Medulla oblongata (tissue), 1 donor: ENCODE results near the gene ZNF276.
A peak's percentile ranks its signal among the peaks of the same experiment; 100 is the strongest.

Experiments
- DNase-seq: peaks from one replicate; pipeline ENCODE4 v3.0.0-alpha.2; 2015; ENCODE audit errors: extremely low spot score

Gene ZNF276

GRCh38 chr16:89711601-89712273, 9.6 kb upstream of the ZNF276 start:
- DNase-seq: no peak

GRCh38 chr16:89712274-89712781, 9.0 kb upstream of the ZNF276 start:
- no peak for DNase-seq

DNA sequence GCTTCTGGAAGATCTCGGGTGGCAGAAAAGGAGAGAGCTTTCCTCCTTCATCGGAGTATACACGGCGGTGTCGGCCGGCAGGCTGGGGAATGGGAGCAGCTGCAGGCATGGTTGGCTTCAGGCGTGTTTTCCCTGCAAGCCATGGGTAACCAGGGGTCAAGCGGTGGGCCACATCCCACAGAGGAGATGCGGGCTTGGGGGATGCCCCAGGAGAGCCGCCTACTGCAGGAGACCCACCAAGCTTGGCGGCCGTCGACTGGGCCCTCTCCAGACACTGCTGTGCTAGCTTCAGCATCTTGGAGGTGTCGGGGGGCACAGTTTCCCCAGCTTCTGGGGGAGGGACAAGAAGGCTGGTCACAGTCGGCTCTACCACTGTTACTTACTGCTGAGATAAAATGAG, 4.8 kb upstream of the ZNF276 start:
- no peak for DNase-seq

- no peak for DNase-seq
Observed at GRCh38 chr16:89716916-89717687, 4.2 kb upstream of the ZNF276 start.

- no peak for DNase-seq
Observed at GRCh38 chr16:89717688-89718505, 3.4 kb upstream of the ZNF276 start.

GRCh38 chr16:89720551-89720812, 855 bp upstream of the ZNF276 start:
- DNase-seq: no peak

- DNase-seq: peak; percentile 42
Observed at GRCh38 chr16:89721546-89722391, 432 bp downstream of the ZNF276 start.

GRCh38 chr16:89722392-89723278, 1.3 kb downstream of the ZNF276 start:
- peak; percentile 41 for DNase-seq

DNA sequence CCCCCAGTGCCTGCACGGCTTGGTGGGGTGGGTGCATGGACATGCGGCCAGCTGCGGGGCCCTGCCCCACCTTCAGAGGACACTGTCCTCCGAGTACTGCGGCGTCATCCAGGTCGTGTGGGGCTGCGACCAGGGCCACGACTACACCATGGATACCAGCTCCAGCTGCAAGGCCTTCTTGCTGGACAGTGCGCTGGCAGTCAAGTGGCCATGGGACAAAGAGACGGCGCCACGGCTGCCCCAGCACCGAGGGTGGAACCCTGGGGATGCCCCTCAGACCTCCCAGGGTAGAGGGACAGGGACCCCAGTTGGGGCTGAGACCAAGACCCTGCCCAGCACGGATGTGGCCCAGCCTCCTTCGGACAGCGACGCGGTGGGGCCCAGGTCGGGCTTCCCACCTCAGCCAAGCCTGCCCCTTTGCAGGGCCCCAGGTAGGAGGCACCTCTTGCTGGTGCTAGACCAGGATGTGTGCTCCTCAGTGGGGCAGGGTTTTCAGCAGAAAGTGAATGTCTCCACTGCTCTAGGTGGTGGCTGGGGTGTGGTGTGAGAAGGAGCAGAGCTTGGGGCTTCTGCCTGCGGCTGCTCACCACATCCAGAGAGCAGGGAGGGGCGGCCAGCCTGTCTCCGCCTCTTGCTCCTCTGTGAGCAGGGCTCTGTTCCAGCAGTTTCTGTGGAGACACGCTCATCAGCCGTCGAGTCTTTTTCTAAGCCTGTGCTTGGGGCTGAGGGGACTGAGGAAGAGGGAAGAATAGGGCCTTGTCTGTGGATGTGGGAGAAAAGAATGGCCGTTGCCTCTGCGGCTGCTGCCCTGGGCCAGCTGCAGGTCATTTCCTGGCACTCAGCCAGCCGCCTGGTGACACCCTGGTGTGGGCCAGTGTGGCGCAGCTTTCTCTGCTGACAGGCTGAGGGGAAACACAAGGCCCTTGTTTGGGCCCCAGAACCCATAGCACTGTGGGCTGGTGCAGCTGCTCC, 2.2 kb downstream of the ZNF276 start:
- peak; percentile 97 for DNase-seq

DNA sequence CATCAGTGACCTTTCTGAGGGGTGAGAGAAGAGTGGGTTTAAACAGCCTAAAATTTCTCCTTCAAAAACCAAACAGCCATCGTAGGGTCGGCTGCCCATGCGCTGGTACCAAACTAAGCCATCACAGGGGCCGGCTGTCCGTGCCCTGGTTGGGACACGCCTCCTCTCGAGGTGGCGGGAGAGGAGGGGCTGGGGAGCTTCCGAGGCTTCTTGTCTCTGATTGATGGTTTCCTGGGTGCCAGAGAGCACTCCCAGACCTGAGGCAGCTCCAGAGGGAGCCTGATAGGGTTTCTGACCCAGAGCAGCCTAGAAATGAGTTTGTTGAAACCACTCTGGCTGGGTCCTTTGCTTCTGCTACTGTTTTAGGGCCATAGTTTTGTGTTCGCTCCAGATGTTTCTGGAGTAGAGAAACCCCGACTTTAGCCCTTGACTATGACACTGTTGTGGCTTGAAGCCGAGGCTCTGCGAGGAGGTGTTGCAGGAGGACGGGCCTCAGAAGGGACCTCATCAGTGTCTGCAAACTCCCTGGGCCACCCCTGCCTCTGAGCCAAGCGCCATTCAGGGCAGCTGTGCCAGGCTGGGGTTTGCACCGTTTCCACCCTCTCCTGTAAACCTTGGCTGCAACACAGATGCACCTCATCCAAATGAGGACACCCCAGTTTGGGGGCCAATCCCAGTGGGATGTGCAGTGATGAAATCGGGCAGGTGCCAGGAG, 6.2 kb downstream of the ZNF276 start:
- DNase-seq: no peak

DNA sequence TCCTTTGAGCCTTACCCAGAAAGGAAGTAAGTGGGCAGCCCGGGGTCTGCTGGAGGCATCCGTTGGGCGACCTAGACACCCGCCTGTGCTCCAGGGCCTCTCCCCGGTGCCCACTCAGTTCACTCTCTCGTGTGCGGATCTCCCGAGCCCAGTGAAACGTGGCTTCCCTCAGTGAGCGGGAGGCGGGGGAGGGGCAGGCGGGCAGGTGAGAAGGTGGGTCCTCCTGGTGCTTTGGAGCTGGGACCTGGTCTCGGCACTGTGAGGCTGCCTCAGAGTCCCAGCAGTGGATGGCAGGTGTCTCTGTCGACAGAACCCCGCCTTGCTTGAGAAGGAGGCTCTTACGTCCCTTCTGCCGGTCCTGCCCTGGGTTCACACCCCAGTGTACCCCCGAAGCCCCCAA, 8.0 kb downstream of the ZNF276 start:
- DNase-seq: no peak

- DNase-seq: no peak
Observed at GRCh38 chr16:89729863-89730593, 8.7 kb downstream of the ZNF276 start.

GRCh38 chr16:89730610-89731234, 9.4 kb downstream of the ZNF276 start:
- no peak for DNase-seq

DNA sequence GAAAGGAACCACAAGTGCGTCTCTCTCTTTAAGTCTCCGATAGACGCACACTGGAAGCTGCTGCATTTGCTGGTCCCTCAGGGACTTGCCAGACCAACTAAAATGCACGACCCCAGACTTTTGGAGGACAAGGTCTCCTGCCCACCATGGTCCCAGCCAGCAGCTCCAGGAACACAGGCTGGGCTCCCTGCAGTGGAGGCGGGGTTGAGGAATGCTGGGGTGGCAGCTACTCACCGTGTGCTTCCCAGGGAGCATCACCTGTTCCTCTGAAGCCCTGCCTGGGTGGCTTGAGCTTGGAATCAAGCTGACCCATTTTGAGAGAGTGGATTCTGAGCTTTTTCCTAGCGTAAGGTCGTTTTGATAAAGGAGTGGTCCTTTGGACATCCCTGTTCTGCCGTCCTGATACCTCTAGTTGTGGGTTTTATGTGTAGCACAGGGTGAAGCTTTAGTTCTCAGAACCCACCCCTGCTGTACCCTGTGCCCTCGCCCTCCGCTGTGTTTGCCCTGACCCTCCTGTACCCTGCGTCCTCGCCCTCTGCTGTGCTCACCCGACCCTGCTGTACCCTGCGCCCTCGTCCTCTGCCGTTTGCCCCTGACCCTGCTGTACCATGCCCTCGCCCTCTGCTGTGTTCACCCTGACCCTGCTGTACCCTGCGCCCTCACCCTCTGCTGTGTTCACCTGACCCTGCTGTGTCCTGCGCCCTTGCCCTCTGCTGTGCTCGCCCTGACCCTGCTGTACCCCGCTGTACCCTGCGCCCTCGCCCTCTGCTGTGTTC, 11.0 kb downstream of the ZNF276 start:
- DNase-seq: no peak

DNA sequence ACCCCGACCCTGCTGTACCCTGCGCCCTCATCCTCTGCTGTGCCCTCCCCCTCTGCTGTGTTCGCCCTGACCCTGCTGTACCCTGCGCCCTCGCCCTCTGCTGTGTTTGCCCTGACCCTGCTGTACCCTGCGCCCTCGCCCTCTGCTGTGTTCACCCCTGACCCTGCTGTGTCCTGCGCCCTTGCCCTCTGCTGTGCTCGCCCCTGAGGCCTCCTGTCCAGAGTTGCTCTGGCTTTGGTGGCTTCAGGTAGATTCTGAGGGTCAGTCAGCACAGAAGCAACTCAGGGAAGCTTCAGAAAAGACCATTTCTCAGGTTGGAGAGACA, 11.5 kb downstream of the ZNF276 start:
- no peak for DNase-seq

- DNase-seq: no peak
Observed at GRCh38 chr16:89733322-89733721, 12.0 kb downstream of the ZNF276 start.

DNA sequence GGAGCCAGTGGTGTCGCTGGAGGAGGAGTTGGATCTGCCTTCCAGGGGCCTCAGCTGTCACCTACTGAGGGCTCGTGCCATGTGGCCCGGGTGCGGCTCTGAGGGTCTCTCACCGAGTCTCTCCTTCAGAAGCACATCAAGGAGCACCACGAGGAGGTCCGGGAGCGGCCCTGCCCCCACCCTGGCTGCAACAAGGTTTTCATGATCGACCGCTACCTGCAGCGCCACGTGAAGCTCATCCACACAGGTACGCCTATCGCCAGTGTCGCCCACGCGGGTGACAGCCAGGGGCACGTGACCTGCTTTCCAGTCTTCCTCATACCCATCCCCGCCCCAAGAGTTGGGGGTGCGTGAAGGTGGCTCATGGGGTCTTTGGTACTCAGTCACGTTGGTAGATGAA, 12.5 kb downstream of the ZNF276 start:
- DNase-seq: no peak
